Ovary (tissue), 3 donors: ENCODE results near the gene SORL1.

ENCODE experiments used
- CTCF ChIP-seq, 3 donors: fragments of 450-650 bp in 2 of 3; fragments of 200-600 bp in 1 of 3; IDR thresholded peaks; one replicate each; pipeline versions ENCODE4 v1.5.1 to v1.8.0; 2016 to 2022; ENCODE audit warnings: antibody characterized with exemption in 3 of 3, mild to moderate bottlenecking in 1 of 3
- EP300 ChIP-seq: sonication (generic); formaldehyde crosslinking; IDR thresholded peaks from one replicate; pipeline ENCODE4 v1.6.1; 2017; ENCODE audit warnings: antibody characterized with exemption
- POLR2A ChIP-seq: fragments of 450-650 bp; IDR thresholded peaks from one replicate; pipeline ENCODE4 v1.6.1; 2017; ENCODE audit warnings: antibody characterized with exemption, mild to moderate bottlenecking, moderate library complexity
- donor health status: DM: no; HTN: no; CAD: no.

GRCh38 chr11:121437686-121438078, 14.4 kb upstream of the SORL1 start:
- TF ChIP-seq CTCF (IDR thresholded peaks at IDR 0.05) (no peak), POLR2A (no peak), EP300 (no peak)
